ENCODE measurements around the gene CLDN10. TPM values are rescaled to one million over a fixed set of nuclear protein-coding genes. Genes with fewer than 3 reads are reported as not detected.

CLDN10 gene
- polyA plus RNA-seq, 2 of the 4 experiments (the other 2 are of a cell fraction): 0.18 to 0.96 TPM

- DNase-seq (ENCODE audit: low read depth in 1 of 2, low spot score in 1 of 2) (peak in 1 of 2 experiments; percentile 24), FAIRE-seq (no peak), ATAC-seq (peak; percentile 39 to 67; a peak in 4 of 6 replicates)
- CTCF ChIA-PET: interaction anchor here (1.1 kb wide), 1 partner anchor 101 kb away, joined by 3 read pairs; no protein-coding TSS in a partner anchor
- Histone ChIP-seq H3K27ac (no peak overlapping the region), H3K4me2 (peak overlapping the region; percentile 48), H3K9me3 (peaks cover 7% of the 10 kb centered on the region; the same call in 1 of the 3 replicates), H3K4me3 (no peak overlapping the region), H3K4me1 (peaks cover 7% of the 10 kb centered on the region; the same call in 1 of the 3 replicates)
- no peak for TF ChIP-seq POLR2AphosphoS2 (conservative IDR thresholded peaks at IDR 0.05; ENCODE audit: low read length)
- TF ChIP-seq TFCP2L1 (CRISPR knock-in tag; IDR thresholded peaks at IDR 0.05): no peak
- no peak for TF ChIP-seq SMC3 (IDR thresholded peaks at IDR 0.05)
- no peak for TF ChIP-seq HDAC2 (IDR thresholded peaks at IDR 0.05)
- POLR2A ChIA-PET: no interaction called here
- WGBS (ENCODE audit: missing lambda C conversion rate): 16% methylated on average over 3 of the region's 3 CpGs
These were observed 47.3 kb upstream of the CLDN10 start for GRCh38 chr13:95505265-95505664.

- ChIA-PET CTCF (no interaction called here), POLR2A (no interaction called here)
- no peak overlapping the region for H3K4me2 ChIP-seq
- ATAC-seq: no peak
- H3K4me3 ChIP-seq: no peak overlapping the region
- peaks cover 7% of the 10 kb centered on the region; the same call in 1 of the 3 replicates for H3K4me1 ChIP-seq
- H3K9me3 ChIP-seq: peaks cover 6% of the 10 kb centered on the region; the same call in 1 of the 3 replicates
- no peak for TF ChIP-seq TFCP2L1 (CRISPR knock-in tag; IDR thresholded peaks at IDR 0.05)
- no peak for TF ChIP-seq BHLHE40 (IDR thresholded peaks at IDR 0.05; ENCODE audit: low read depth, low read length)
- TF ChIP-seq CTCF (IDR thresholded peaks at IDR 0.05): no peak
- TF ChIP-seq ZSCAN20 (CRISPR knock-in tag; IDR thresholded peaks at IDR 0.05): no peak
- no peak for TF ChIP-seq EHF (CRISPR knock-in tag; IDR thresholded peaks at IDR 0.05)
- no peak overlapping the region for H3K27ac ChIP-seq
- no peak for DNase-seq (ENCODE audit: low read depth in 1 of 2, low spot score in 1 of 2)
- WGBS (ENCODE audit: missing lambda C conversion rate): 85% methylated on average over 4 of the region's 4 CpGs
- FAIRE-seq: no peak
These were observed 46.5 kb upstream of the CLDN10 start for GRCh38 chr13:95505986-95506385.

- POLR2A ChIA-PET: no interaction called here
- no peak overlapping the region for H3K4me2 ChIP-seq
- DNase-seq (ENCODE audit: low read depth in 1 of 2, low spot score in 1 of 2): no peak
- no peak for FAIRE-seq
- 13% methylated on average over 1 of the region's 1 CpG for WGBS (ENCODE audit: missing lambda C conversion rate)
- H3K9me3 ChIP-seq: no peaks in the 10 kb centered on the region
- CTCF ChIA-PET: interaction anchor here (0.8 to 1.1 kb wide), 2 partner anchors 22 to 153 kb away, joined by 3 to 4 read pairs; no protein-coding TSS in a partner anchor
- no peak overlapping the region for H3K4me3 ChIP-seq
- H3K4me1 ChIP-seq: peaks cover 7% of the 10 kb centered on the region; the same call in 1 of the 3 replicates
- H3K27ac ChIP-seq: no peak overlapping the region
- no peak for ATAC-seq
- no peak for TF ChIP-seq CBX8 (IDR thresholded peaks at IDR 0.05)
- TF ChIP-seq HOXB13 (CRISPR knock-in tag; IDR thresholded peaks at IDR 0.05; ENCODE audit: low read depth): no peak
- no peak for TF ChIP-seq ESRRA (IDR thresholded peaks at IDR 0.05; ENCODE audit: borderline replicate concordance, low read length)
- TF ChIP-seq HES2 (IDR thresholded peaks at IDR 0.05): no peak
- no peak for TF ChIP-seq EHMT2 (IDR thresholded peaks at IDR 0.05; ENCODE audit: low read depth)
- no peak for TF ChIP-seq RARB (CRISPR knock-in tag; IDR thresholded peaks at IDR 0.05)
- TF ChIP-seq ELK1 (IDR thresholded peaks at IDR 0.05; ENCODE audit: low read depth, low read length): no peak
- TF ChIP-seq CHD4 (IDR thresholded peaks at IDR 0.05; ENCODE audit: borderline replicate concordance): no peak
- TF ChIP-seq TP53 (CRISPR knock-in tag; IDR thresholded peaks at IDR 0.05): no peak
- no peak for TF ChIP-seq KDM1A (IDR thresholded peaks at IDR 0.05; ENCODE audit: low read depth)
- no peak for TF ChIP-seq GATA3 (IDR thresholded peaks at IDR 0.05; ENCODE audit: borderline replicate concordance)
- no peak for TF ChIP-seq CHD2 (IDR thresholded peaks at IDR 0.05; ENCODE audit: low read length, partially characterized antibody)
- TF ChIP-seq TFCP2L1 (CRISPR knock-in tag; IDR thresholded peaks at IDR 0.05): no peak
- no peak for TF ChIP-seq RAD21 (conservative IDR thresholded peaks at IDR 0.05 in 1 of 2, IDR thresholded peaks at IDR 0.05 in 1 of 2)
- TF ChIP-seq RFX5 (IDR thresholded peaks at IDR 0.05): no peak
- TF ChIP-seq ZC3H11A (IDR thresholded peaks at IDR 0.05): no peak
- no peak for TF ChIP-seq MYC (IDR thresholded peaks at IDR 0.05; ENCODE audit: borderline replicate concordance, low read length)
- no peak for TF ChIP-seq JUN (IDR thresholded peaks at IDR 0.05)
These were observed 44.5 kb upstream of the CLDN10 start for GRCh38 chr13:95507991-95508390.

Measured in A549 (cell line).